GM18505 (cell line): ENCODE measurements around the gene TERF2IP.

Experiments used
- ATAC-seq: cut with Tn5 transposase; IDR thresholded peaks from one replicate; pipeline ENCODE4 v1.9.1; 2021; ENCODE audit not compliant: unreplicated experiment
- POLR2A ChIP-seq: IDR thresholded peaks from 4 replicates; pipeline ENCODE4 v1.6.1; 2011; ENCODE audit warnings: borderline replicate concordance; ENCODE audit not compliant: insufficient read depth, insufficient read length; ENCODE audit errors: extremely low read depth

TERF2IP gene, protein sequence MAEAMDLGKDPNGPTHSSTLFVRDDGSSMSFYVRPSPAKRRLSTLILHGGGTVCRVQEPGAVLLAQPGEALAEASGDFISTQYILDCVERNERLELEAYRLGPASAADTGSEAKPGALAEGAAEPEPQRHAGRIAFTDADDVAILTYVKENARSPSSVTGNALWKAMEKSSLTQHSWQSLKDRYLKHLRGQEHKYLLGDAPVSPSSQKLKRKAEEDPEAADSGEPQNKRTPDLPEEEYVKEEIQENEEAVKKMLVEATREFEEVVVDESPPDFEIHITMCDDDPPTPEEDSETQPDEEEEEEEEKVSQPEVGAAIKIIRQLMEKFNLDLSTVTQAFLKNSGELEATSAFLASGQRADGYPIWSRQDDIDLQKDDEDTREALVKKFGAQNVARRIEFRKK

DNA sequence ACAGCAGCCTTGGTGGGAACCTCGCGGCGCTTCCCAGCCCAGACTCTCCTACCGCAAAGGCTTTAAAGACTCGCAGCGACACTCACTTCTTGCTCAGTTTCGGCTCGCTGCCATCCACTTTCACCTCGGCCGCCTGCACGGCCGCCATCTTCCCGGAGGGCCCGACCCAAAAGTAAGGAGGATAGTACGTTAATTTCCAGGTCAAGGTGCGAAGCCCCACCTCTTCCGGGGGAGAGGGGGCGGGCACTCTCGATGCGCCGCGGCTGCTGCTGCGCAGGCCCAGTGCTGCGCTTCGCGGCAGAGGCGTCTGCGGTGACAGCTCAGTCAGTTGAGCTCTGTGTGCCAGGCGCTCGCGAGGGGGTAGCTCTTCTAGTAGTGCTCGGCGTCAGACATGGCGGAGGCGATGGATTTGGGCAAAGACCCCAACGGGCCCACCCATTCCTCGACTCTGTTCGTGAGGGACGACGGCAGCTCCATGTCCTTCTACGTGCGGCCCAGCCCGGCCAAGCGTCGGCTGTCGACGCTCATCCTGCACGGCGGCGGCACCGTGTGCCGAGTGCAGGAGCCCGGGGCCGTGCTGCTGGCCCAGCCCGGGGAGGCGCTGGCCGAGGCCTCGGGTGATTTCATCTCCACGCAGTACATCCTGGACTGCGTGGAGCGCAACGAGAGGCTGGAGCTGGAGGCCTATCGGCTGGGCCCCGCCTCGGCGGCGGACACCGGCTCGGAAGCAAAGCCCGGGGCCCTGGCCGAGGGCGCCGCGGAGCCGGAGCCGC lies at the start of gene TERF2IP, which contains the start of gene KARS1:
Gene TERF2IP (plus strand): TSS at position 282 of the 773 bp plus-strand sequence. CDS start 110 bp downstream, at position 392.
Gene KARS1 (minus strand): TSS at position 174 of the 773 bp plus-strand sequence. CDS start 26 bp downstream, at position 148.
- ATAC-seq: peak; percentile 80
- peak; percentile 95 for TF ChIP-seq POLR2A

DNA sequence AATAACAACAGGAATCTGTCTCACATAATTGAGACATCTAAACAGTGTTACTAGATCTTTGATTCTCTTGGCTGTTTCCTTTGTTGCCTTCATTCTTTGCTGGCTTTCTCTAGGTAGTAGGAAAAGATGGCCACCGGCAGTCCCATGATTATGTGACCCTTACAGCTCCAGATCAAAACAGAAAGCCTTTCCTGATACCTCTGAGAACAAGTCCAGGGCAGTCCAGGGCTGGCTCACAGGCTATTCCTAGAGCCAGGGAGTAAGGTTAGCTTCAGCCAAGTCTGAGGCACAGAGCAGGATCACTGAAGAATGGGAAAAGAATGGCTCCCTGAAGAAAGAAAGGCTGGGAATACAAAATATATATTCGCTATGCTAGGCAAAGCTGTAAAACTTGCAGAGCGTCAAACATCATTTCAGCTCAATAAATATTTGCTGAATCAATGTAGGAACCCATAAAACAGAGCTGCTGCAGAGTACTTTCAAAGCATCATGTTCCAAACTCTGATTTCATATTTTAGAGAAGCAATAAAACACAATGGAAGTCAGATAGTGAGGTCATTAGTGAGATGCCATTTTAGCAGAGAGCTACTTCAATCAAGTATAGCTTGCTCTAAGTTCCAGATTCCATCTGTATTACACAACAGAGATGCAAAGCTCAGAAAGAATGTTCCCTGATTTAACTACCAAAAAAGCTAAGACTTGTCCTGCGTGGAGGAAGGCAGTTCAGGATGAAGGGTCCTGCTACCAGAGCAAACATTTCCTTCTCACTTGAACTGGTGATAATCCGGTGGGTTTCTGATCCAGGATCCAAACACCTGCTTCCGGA lies 47.9 kb upstream of the TERF2IP start:
- TF ChIP-seq POLR2A: no peak
- ATAC-seq: no peak

DNA sequence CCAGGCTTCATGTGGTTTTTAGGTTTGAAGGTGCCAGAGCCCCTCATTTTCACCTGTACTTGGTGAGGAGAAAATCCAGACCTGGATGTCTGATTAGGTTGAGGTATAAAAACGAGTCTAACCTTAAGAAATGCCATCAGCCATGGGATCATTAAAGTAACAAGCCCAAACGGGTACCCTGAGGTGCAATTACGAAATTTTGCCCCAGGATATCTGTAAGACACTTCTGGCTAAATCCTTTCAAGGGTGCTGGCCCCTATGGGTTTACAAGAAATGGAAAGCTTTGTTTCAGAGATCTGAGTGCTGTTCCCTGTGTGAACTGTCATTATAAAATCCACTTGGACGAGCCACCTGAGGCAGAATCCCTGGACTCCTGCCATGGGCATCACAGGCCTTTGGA lies 44.3 kb upstream of the TERF2IP start:
- ATAC-seq: no peak

DNA sequence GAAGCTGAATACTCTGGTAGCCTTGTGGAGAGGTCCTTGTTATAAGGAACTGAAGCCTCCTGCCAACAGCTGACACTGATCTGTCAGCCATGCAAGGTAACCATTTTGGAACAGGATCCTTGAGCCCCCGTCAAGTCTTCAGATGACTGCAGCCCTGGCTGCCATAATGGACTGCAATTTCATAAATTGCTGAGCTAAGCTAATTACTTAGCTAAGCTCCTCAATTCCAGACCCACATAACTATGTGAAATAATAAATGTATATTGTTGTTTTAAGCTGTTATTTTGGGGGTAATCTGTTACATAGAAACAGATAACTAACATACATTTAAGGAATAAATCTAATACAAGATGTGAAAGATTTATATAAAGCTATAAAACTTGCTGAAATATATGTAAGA lies 41.1 kb upstream of the TERF2IP start:
- no peak for TF ChIP-seq POLR2A
- no peak for ATAC-seq

More for the DNA sequence above, 44.3 kb upstream of the TERF2IP start:
- no peak for TF ChIP-seq POLR2A

DNA sequence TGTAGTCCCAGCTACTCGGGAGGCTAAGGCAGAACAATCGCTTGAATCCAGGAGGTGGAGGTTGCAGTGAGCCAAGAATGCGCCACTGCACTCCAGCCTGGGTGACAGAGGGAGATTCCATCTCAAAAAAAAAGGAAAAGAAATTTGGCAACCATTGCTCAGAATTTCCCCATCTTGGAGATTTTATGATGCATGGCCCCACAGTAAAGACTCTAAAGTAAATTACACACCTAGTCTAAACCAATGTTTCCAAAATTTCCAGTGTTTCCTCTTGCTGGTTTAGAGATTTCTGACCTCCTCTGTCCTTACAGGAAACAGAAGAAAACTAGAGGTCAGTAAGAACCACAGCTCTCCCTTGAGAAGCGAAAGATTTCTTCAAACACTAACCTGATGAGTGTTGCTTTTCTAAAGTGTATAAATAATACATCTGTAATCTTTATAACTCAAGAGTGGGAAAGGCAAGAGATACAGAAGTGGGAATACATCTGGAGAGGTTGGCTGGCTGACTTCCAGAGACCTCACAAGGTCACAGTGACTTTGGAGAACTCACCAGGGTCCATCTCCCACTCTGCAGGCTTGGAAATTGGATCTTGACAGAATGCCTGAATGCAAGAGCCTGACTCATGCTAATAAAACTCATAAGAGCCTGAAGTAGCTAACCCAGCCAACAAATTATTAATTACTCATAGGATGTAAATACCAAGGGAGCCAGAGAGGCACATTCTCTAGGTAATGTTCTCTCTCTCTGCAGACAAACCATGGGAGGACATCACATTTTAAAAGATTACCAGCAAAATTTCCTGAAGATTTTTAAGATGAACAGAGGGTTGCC lies 33.3 kb upstream of the TERF2IP start:
- no peak for TF ChIP-seq POLR2A
- ATAC-seq: no peak

DNA sequence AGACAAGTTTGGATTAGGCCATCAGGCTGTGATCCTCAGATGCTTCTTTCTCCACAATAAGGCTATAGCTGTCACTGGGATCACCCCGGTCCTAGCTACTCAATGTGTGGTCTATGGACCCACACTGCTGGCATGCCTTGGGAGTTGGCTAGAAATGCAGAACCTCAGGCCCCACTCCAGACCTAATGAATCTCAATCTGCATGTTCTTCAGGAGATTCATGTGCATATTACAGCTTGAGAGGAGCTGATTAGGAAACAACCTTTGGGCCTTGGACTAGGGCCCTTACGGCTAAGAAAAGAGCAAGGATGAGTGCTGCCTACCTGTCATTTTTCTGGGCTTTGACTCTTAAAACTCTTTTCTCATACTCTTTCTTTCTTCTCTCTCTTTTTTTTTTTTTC lies 32.0 kb upstream of the TERF2IP start:
- ATAC-seq: no peak
- no peak for TF ChIP-seq POLR2A

DNA sequence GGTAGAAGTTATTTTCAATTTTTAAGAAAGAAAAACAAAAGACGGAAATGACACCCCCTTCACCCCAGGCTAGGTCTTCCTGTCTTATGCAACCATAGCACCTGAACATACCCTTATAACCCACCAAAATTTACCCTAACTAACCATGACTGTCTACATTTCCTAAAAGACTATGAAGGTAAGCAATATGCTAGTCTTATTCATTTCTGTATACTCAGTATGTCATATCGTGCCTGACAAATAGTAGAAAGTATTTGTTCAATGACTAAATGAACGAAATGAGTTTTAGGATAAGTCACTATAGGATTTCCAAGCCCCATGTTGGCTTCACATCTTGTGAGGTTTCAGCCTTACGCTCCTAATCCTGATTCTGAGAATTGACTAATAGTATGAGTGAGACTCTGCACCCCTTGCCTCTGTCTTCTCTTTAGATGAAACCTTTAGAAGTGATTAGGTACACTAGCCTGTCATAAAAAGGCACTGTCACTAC lies 31.0 kb upstream of the TERF2IP start:
- no peak for ATAC-seq
- no peak for TF ChIP-seq POLR2A

DNA sequence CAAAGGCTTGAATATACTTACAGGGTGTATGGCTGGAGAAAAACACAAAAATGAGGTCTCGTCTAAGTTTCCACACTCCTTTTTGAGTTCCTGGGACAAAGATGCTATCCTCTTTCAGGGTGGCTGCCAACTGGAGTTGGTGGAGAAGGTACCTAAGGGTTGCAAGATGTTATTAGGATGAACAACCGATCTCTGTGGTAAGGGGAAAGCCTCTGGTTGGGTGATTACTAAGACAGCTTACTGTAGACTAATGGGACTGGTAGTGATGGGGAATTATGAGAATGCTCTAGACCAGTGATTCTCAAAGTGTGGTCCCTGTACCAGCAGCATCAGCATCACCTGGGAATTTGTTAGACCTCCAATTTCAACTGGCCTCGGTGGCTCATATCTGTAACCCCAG lies 30.5 kb upstream of the TERF2IP start:
- no peak for ATAC-seq
- no peak for TF ChIP-seq POLR2A

DNA sequence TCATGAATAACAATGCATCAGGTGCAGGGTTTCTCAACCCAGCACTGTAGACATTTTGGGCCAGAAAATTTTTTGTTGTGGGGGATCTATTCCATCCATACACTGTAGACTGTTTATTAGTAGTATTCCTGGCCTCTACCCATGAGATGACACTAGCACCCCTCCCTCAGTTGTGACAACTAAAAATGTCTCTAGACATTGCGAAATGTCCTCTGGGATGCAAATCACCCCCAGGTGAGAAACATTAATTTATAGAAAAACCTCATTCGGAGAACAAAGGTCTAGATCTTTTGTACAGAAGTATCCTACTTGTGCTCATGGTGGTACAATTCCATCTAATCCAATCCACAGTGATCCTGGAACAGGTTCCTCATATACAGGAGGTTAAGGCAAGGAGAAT lies 28.8 kb upstream of the TERF2IP start:
- TF ChIP-seq POLR2A: no peak
- ATAC-seq: no peak

DNA sequence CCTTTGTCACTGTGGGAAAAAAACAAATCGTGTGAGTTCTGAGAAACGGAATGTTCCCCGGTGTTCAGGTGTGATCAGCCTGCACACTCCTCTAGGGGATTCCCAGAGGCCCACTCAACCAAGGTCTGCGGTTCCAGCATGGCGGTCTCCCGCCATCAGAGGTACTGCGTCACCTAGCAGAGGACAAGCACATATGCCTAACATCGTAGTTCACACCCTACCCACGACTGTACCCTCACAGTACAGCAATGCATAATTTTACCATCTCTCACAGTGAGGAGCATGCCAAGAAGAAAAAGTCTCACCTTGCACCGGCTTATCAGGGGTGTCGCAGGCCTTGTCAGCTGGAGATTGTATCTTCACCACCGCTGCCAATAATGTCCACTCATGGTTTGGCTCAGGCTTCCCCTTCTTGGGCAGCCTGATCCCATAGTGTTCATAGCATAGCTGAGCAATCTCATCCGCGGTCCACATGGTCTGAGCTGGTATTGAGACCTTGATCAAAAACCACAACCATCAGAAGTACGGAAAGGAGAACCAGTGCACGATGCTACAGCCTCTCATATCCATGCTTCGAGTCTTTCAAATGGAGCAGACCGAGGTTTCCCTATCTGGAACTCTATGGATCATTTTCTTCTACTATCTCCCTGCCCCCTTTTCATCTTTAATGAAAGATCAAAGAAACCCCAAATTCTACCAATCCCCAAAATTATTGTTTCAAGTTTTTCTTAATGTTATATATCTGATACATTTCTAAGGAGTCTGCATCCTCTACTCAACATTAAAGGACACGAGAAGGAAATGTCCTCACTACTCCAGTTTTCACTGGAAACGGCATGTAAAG lies 27.0 kb upstream of the TERF2IP start:
- no peak for ATAC-seq

DNA sequence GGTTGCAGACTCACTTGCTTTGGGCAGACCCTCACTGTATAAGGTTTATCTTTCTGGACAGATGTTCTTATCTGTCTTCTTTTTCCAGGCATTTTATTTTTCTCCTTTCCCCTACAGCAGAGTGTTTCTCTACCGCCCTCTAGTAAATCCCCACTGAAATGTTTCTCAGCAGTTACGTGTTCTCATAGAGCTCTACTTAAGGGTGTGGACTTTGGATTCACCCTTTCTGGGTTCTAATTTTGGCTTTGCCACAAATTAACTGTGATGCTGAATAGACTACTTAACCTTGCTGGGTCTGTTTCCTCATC lies 26.4 kb upstream of the TERF2IP start:
- TF ChIP-seq POLR2A: no peak
- ATAC-seq: no peak

More for the DNA sequence above, 27.0 kb upstream of the TERF2IP start:
- peak; percentile 18 for TF ChIP-seq POLR2A
